Frontal cortex (tissue), 4 donors: ENCODE results near the gene PHACTR3. TPM values are rescaled to one million over a fixed set of nuclear protein-coding genes. Genes with fewer than 3 reads are reported as not detected.
"Not testable (repeated sequence)": the region's sequence is repeated elsewhere in the genome, so short reads cannot be mapped to it uniquely, and the experiment has no call there.

Source experiments
- DNase-seq, 2 donors: peaks; one replicate each; pipeline ENCODE4 v3.0.0; 2012; ENCODE audit warnings: low spot score in 2 of 2
- FAIRE-seq: peaks from 2 replicates; lab custom pipeline; 2012; peaks lifted over from hg19 to GRCh38; lab: Jason Lieb, UNC
- total RNA-seq: library from RNA; depleted of rRNA; stranded (reverse); fragments of >200 nt; gene quantifications from one replicate; pipeline ENCODE4 v1.2.3, GENCODE V29; 2014
- donor health status: control.
- donor health status: control.
- donor health status: control.

The PHACTR3 gene
- total RNA-seq = 40.8 TPM

GRCh38 chr20:59603781-59604541 lies at the start of gene PHACTR3:
PHACTR3 (plus strand) TSS chr20:59604540; CDS start chr20:59605015, 475 bp downstream.
- FAIRE-seq = no peak
- peak; percentile 62 to 79 for DNase-seq

DNA sequence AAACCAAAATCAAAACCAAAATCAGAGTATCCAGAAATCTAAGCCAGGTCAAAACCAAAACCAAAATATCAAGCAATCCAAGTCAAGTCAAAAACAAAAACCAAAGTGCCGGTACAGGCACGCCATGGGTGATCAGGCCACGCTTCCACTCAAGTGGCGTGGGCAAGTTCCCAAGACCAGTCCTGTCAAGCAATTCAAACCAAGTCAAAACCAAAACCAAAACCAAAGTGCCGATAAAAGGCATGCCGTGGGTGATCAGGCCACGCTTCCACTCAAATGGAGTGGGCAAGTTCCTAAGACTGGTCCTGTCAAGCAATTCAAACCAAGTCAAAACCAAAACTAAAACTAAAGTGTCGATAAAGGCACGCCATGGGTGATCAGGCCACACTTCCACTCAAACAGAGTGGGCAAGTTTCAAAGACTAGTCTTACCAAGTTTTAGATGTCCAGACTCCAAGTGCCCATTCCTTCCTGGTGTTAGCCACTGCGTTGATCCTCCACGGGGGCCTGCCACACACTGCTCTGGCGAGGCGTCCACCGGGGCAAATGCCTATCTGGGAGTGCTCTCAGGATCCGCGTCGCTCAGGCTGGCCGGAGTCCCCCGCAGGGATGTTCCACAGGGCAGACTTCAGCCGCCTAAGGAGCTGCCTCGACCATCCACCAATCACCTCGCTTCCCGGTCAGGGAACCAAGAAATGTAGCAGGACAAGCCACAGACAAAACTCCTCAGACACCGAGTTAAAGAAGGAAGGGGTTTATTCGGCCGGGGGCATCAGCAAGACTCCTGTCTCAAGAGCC lies 46.4 kb upstream of the PHACTR3 start:
- not testable (repeated sequence) for FAIRE-seq, DNase-seq

GRCh38 chr20:59559024-59559817 lies 45.1 kb upstream of the PHACTR3 start:
- no peak for FAIRE-seq

DNA sequence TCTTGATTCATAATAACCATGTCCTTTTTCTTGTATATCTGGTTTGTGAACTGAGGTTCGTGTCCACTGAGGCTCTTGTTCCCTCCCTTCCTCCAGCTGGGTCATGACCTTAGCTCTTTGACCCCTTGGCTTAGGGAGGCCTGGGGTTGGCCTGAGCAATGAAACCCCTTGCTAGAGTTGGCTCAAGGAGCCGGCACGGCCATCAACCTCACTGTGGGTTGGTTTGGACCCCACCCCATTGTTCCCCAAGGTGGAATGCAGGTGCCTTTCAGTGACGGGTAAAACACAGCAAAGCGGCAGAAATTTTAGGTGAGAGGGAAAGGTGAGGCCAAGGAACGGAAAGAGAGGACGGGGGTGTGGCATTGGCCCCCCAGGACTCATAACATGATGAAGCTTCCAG lies 44.5 kb upstream of the PHACTR3 start:
- FAIRE-seq = no peak

More at GRCh38 chr20:59559024-59559817, 45.1 kb upstream of the PHACTR3 start:
- DNase-seq = no peak

GRCh38 chr20:59560588-59561227 lies 43.6 kb upstream of the PHACTR3 start:
- DNase-seq = peak in 1 of 2 donors; percentile 71
- FAIRE-seq = no peak

More for the DNA sequence above, 44.5 kb upstream of the PHACTR3 start:
- DNase-seq = no peak

GRCh38 chr20:59561228-59561605 lies 43.1 kb upstream of the PHACTR3 start:
- FAIRE-seq (no peak), DNase-seq (no peak)

DNA sequence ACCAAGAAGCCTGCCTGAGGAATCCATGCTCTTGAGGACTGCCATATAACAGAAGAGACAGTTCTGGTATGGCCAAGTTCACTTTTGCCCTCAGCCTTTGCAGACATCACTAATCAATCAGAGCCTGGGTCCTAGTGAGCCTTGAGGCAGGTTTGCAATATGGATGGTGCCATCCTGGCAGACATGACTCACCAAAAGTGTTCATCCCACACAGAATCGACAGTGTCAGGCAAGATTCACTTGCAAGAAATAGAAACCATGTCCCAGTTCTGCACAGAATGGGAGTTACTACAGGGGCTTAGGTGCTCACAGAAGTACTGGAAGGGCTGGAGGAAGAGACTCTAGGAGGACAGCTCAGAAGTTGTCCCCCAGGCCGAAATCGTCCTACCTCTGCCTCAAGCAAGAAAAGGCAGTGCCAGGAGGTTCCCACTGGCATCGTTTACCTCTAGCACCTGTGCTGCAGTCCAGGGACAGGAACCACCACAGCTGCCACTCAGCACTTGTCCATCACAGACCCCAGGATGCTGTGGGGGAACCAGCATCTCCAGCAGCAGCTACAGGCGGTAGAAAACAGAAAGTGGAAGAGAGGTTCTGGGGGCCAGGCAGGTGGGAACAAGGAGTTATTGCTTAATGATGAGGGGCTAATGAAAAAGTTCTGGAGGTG lies 42.6 kb upstream of the PHACTR3 start:
- FAIRE-seq = no peak
- DNase-seq = no peak

DNA sequence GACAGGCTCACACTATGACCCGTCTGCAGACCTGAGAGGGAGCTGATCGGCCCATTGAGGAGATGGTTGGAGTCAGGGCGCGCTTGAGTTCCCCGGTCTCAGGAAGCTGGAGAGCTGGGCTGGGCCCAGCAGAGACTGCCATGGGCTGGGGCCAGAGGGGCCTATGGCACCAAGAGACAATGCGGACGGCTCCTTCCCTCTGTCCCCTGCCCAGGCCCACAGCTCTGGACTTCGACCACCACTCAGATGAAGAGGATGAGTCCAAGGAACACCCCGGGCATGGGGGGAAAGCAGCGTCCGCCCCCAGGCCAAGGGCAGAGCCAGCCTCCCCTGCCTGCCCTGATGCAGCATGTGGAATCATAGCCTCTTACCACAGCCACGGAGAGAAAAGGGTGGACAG lies 40.2 kb upstream of the PHACTR3 start:
- no peak for DNase-seq
- FAIRE-seq = no peak

DNA sequence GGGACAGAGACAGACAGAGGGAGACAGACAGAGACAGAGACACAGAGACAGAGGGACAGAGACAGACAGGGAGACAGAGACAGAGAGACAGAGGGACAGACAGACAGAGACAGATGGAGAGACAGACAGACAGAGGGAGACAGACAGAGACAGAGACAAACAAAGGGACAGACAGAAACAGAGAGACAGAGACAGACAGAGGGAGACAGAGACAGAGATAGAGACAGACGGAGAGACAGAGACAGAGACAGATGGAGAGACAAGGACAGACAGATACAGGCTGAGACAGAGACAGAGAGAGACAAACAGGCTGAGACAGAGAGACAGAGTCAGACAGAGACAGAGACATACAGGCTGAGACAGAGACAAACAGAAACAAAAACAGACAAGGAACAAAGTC lies 39.4 kb upstream of the PHACTR3 start:
- FAIRE-seq (no peak), DNase-seq (no peak)

GRCh38 chr20:59565768-59566461 lies 38.4 kb upstream of the PHACTR3 start:
- DNase-seq (peak in 1 of 2 donors; percentile 2), FAIRE-seq (no peak)

DNA sequence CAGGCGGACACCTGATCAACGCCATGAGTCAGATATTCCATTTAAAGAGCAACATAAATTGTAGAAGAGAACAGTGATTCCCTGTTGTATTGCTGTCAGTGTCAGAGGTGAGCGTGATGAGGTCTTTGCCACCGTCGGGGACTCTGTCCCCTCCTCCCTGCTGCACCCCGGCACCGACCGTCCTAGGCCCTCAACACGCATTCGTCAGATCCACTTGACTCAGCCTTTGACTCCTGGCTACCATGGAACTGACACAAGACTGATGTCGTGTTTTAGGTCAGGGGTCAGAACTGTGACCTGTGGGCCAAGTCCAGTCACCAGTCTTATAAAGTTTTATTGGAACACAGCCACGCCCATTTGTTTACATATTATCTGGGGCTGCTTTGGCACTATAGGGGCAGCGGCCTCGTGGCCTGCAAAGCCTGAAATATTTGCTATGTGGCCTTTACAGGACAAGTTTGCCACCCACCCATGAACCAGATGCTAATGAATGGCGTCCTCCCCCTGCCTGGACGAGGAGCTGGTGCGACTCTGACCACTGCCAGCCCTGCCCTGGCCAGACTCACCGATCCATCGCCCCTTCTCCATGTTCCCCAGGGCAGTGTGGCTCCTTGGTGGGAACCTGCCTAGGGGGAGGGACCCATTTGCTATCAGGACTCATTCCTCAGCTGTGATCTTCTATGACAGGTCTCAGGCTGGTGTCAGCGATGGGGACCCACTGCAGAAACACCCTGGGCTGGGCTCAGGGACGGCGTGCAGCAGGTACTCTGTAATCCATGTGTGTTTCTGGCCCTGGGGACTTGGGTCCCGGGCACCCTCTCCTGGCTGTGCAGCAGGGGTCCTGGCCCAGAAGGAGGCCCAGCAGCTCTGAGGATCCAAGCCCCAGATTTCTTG lies 37.5 kb upstream of the PHACTR3 start:
- DNase-seq = no peak
- no peak for FAIRE-seq

GRCh38 chr20:59567585-59568508 lies 36.5 kb upstream of the PHACTR3 start:
- FAIRE-seq (no peak), DNase-seq (no peak)

GRCh38 chr20:59568509-59569024 lies 35.8 kb upstream of the PHACTR3 start:
- no peak for DNase-seq
- FAIRE-seq = no peak

GRCh38 chr20:59569305-59569704 lies 35.0 kb upstream of the PHACTR3 start:
- DNase-seq (no peak), FAIRE-seq (no peak)

GRCh38 chr20:59571151-59571550 lies 33.2 kb upstream of the PHACTR3 start:
- FAIRE-seq = no peak

GRCh38 chr20:59571551-59572314 lies 32.6 kb upstream of the PHACTR3 start:
- FAIRE-seq = no peak
- DNase-seq = peak; percentile 68 to 81

More at GRCh38 chr20:59571151-59571550, 33.2 kb upstream of the PHACTR3 start:
- DNase-seq = no peak
